Measurements from ENCODE around the gene CDKN1A.

CDKN1A gene

DNA sequence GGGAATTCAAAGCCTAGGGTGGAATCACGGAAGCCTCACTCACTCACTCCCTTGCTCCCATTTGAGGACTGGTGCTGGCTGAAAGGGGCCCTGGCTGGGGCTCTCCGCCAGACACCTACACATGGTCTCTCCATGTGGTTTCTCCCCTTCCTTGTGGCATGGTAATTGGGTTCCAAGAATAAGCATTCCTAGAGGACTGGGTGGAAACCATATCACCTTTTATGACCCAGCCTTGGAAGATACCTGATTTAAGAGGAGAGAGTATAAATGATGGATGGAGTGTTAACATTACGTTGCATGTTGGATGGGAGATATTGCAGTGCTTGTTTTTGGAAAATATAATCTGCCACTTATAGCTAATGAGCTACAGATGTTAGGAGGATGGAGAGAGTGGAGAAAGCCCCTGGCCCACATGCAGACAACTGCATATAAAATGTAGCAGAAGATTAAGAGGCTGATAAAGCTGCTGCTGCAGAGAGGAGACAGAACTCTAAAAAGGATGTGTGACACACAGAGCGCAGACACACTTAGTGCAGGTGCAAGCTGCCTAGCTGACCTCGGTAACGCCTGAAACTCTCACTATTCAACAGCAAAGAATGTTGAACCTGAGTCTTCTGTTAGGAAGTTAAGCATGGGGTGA, 23.3 kb upstream of the CDKN1A start:
- no peak for DNase-seq (ENCODE audit: extremely low read depth in 1 of 2, low read depth in 1 of 2)

DNA sequence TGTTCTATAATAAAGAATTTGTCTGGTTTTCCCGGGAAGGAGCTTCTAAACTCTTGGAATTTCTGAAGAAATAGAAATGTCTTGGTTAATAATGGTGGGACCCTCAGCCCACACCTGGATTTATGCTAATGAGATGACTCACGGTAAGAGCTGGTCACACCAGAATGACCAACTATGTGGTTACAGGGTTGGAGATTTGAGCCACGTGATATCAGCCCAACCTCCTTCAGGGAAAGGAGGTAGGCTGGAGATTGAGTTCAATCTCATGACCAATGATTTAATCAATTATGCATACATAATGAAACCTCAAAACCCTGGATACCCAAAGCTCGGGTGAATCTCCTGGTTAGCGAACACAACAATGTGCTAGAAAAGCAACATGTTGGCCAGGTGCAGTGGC, 22.1 kb upstream of the CDKN1A start:
- DNase-seq (ENCODE audit: extremely low read depth in 1 of 2, low read depth in 1 of 2): no peak

DNA sequence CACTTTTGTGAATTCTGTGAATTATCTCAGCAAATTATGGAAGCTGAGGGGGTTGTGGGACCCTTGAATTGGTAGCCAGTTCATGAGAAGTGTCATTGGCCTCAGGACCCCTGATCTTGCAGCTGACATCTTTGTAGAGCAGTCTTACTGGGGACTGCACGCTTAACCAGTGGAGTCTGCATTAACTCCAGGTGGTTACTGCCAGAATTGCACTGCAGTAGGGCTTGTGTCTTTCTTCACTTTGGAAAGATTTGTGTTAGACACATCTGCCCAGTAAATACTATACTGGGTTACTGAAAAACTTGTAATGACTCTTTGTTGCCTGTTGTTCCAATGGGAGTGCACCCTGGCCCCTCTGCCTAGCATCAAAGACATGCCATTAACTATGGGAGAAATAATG, 21.2 kb upstream of the CDKN1A start:
- no peak for DNase-seq (ENCODE audit: extremely low read depth in 1 of 2, low read depth in 1 of 2)

DNA sequence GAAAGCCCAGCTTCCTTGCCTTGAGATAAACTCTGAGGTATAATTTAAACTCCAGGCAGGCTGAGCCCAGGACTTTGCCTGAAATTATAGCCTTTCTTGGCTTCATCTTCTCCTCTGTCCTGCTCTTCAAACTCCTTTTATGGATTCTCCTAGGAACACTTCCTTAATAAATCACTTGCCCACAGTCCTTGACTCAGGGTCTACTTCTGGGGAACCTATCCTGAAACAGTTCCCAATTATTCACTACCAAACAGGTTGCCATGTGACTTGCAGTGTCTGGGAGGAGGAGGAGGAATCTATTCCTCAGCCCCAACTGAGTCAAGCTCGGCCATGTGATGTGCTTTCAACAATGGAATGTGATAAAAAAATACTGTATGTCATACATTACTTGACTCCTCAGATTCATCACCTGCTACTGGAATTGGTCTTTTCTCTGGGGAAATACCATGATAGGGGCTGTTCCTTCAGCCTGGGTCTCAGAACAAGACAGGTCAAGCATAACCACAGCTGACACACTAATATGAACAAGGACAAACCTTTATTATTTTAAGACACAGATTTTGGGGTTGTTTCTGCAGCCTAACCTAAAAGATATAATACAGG, 20.5 kb upstream of the CDKN1A start:
- no peak for DNase-seq (ENCODE audit: extremely low read depth in 1 of 2, low read depth in 1 of 2)

DNA sequence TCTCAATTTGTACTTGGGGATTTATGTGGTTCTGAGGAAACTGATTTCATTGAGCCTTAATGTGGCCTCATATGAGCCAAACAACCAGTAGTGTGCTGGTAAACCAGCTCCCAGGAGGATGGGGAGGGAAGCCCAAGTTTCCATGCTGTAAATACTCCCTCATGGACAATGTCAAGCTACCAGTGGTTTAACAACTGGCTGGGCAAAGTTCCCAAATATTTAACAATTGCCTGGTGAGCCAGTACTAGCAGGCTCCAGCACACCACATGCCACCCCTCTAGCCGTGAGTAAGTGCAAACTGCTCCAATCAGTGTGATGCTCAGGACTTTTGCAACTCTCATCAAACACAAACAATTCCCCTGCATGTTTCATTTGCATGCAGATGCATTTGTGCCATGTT, 19.2 kb upstream of the CDKN1A start:
- no peak for DNase-seq (ENCODE audit: extremely low read depth in 1 of 2, low read depth in 1 of 2)

- no peak for DNase-seq (ENCODE audit: extremely low read depth in 1 of 2, low read depth in 1 of 2)
These were observed 17.6 kb upstream of the CDKN1A start for GRCh38 chr6:36660771-36661471.

GRCh38 chr6:36662380-36662779, 16.1 kb upstream of the CDKN1A start:
- no peak for DNase-seq (ENCODE audit: extremely low read depth in 1 of 2, low read depth in 1 of 2)

DNA sequence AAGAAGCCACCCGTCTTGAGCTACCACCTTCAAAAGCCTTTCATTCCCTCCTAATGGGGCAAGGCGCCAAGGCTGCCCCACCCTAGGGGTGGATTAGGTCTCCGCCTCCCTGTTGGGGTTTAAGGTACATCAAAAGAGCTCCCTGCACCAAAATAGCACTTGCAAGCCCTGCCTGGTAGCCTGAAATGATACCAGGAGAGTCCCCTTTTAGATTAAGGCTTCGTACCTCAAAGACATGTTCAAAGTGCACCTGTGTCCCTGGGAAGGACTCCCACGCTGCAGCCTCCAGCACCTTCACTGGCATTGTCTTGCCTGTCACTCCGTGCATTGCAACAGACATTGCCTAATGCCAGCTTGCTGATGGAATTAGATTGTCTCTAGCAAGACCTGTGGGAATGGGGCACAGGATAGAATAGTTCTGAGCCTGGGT, 15.7 kb upstream of the CDKN1A start:
- no peak for DNase-seq (ENCODE audit: extremely low read depth in 1 of 2, low read depth in 1 of 2)

DNA sequence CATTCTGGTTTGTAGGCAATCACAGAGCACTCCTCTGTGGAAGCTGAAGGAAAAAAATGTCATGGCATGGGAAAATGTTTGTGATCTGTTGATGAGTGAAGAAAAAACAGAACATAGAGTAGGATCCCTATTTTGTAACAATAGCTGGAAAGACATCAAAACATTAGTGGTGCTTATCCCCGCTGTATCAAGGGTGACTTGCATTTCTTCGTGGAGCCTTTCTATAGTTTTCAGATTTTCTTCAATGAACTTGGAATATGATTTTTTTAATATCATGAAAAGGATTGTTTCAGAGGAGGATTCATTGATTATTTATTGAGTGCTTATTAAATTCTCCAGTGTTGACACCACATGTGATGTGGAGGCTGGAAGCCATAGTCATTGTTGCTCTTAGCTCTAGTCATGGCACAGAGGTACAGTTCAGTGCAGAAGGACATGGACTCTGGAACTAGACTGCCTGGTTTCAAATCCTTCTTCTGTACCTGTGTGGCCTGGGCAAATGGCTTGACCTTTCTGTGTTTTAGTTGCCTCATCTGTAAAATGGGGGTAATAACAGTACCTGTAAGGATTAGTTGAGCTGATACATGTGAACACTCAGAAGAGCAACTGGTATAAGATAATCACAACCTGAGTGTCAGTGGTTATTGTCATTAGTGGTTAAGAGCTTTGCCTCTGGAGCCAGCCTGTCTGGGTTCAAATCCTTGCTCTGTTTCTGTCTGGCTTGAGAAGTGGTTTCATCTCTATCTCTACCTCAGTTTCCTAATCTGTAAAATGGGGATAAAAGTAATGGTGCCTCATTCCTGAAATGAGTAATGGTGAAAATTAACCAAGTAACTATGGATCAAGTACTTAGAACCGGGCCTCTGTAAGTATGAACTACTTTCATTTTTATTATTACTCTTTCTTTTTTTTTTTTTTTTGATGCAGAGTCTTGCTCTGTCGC, 14.7 kb upstream of the CDKN1A start:
- no peak for DNase-seq (ENCODE audit: extremely low read depth in 1 of 2, low read depth in 1 of 2)

DNA sequence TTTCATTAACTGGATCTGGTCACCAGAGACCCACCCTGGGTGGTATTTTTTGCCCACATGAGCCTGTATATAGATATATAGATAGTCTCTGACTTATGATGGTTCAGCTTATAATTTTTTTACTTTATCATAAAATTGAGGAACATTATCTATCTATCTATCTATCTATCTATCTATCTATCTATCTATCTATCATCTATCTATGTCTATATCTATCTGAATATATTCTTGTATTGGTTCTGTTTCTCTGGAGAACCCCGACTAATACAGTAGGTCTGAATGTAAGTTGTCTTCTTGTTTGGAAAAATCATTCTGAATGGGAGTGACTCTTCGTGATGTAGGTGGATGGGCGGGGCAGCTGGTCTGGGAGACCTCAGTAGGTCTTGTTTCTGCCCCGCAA, 13.3 kb upstream of the CDKN1A start:
- no peak for DNase-seq (ENCODE audit: extremely low read depth in 1 of 2, low read depth in 1 of 2)

DNA sequence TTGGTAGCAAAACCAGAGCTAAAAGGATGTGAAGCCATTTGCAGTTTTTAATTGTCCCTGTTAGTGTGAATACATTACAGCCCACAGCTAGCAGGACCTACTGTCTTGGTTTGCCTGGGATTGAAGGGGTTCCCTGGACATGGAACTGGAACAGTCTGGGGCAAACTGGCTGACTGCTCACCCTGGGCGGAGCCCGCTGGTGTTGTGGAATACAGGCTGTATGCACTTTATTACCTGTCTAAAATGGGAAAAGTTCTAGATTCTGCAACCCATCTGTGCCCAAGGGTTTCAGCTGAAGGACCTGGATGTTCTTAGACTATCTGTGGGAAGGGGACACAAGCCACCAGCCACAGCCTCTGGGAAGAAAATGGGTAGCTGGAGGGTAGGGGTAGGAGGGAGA, 12.2 kb upstream of the CDKN1A start:
- no peak for DNase-seq (ENCODE audit: extremely low read depth in 1 of 2, low read depth in 1 of 2)

- no peak for DNase-seq (ENCODE audit: extremely low read depth in 1 of 2, low read depth in 1 of 2)
These were observed 11.5 kb upstream of the CDKN1A start for GRCh38 chr6:36666826-36667591.

DNA sequence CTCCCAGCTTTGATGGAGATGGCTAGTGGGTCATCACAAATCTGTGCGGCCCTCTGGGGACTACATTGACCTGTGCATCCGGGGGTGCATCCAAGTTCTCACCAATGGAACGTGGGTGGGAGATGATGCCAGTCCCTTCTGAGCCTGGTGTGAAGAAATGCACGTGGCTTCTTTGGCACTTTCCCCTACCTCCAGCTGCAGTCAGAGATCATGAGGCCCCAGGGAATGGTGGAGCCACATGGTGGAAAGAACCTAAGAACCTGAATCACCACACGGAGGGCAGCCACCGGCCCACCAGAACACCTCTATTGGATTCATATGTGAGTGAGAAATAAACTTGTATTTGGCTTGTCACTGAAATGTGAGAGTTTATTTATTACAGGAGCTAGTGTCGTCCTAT, 9.9 kb upstream of the CDKN1A start:
- no peak for DNase-seq (ENCODE audit: extremely low read depth in 1 of 2, low read depth in 1 of 2)

DNA sequence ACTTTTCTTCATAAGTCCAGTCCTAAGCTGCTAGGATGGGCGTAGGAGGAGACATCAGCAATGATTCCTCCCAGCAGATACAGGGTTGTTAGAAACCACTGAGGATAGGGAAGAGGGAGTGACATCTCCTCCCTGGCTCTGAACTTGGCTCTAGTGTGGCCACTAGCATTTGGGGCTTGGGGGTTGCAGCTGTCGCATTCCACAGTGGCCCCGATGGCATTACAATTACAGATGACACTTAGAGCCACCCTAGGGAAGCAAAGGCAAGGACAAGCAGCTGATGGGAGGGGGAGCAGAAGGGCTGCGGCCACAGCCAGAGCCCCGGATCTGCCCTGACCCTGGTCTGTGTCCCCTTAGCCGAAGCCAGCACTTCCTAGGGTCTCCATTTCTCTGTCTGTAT, 9.5 kb upstream of the CDKN1A start:
- DNase-seq (ENCODE audit: extremely low read depth in 1 of 2, low read depth in 1 of 2): no peak

GRCh38 chr6:36670271-36670670, 8.2 kb upstream of the CDKN1A start:
- DNase-seq (ENCODE audit: extremely low read depth in 1 of 2, low read depth in 1 of 2): no peak

DNA sequence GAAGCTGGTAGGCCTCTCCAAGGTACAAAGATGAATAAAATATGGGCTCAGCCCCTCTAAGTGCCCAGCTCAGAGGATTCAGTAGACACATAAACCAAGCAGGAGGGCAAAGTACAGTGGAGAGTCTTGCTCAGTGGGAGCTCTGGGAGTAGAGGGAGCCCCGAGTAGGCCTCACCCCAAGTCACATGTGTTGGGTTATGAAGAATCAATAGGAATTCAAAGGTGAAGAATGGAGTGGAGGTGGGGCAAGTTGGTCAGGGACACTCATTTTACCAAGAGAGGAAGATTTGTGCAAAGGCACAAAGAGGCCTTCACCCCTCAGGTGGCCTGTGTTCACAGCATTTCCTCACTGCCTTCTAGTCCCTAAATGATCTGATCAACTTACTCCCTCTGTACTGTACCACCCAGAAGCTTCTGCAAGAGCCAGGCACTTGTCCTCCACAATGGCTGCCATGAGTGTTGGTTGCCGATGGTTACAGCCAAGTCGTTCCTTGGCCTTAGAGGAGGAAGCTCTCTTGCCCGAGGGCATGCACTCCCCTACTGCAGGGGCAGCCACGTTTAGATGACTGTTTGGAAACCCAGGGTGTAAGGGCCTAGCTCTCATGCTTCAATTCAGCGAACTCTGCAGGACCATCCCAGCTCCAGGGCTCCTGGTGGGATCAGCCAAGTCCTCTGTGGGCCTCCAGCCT, 6.7 kb upstream of the CDKN1A start:
- no peak for DNase-seq (ENCODE audit: extremely low read depth in 1 of 2, low read depth in 1 of 2)

DNA sequence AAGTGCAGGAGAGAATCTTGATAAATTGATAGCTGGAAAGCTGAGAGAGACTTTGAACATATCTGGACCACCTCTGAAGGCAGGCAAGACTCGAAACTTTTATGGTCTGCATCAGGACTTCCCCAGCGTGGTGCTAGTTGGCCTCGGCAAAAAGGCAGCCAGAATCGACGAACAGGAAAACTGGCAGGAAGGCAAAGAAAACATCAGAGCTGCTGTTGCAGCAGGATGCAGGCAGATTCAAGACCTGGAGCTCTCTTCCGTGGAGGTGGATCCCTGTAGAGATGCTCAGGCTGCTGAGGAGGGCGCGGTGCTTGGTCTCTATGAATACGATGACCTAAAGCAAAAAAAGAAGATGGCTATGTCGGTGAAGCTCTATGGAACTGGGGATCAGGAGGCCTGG, 4.6 kb upstream of the CDKN1A start:
- DNase-seq (ENCODE audit: extremely low read depth in 1 of 2, low read depth in 1 of 2): no peak

DNA sequence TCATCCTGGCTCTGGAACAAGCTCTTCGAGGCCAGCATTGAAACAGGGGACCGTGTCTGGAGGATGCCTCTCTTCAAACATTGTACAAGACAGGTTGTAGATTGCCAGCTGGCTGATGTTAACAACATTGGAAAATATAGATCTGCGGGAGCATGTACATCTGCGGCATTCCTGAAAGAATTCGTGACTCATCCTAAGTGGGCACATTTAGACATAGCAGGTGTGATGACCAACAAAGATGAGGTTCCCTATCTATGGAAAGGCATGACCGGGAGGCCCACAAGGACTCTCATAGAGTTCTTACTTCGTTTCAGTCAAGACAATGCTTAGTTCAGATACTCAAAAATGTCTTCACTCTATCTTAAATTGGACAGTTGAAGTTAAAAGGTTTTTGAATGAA, 3.6 kb upstream of the CDKN1A start:
- no peak for DNase-seq (ENCODE audit: extremely low read depth in 1 of 2, low read depth in 1 of 2)

- no peak for DNase-seq (ENCODE audit: extremely low read depth in 1 of 2, low read depth in 1 of 2)
These were observed 2.1 kb upstream of the CDKN1A start for GRCh38 chr6:36676141-36677058.

Measured in activated CD8-positive, alpha-beta memory T cell treated with anti-CD3 and anti-CD28 coated beads for 1 hour (primary cell).